Activated CD4-positive, CD25-positive, alpha-beta regulatory T cell treated with anti-CD3 and anti-CD28 coated beads, Interleukin-2, amount 50 U/mL, for 72 hours (primary cell): Measurements from ENCODE around the gene ARRDC1.
"Not testable (repeated sequence)": the region's sequence is repeated elsewhere in the genome, so short reads cannot be mapped to it uniquely, and the experiment has no call there.

Experiments used
- DNase-seq: peaks from one replicate; pipeline ENCODE4 v3.0.0; 2021

Gene ARRDC1

GRCh38 chr9:137605121-137606004 lies at the start of gene ARRDC1:
ARRDC1 (plus strand) TSS chr9:137605686; CDS start chr9:137605718, 32 bp downstream.
- peak; percentile 84 for DNase-seq

- DNase-seq: no peak
These were observed 49.2 kb upstream of the ARRDC1 start for GRCh38 chr9:137556069-137556838.

GRCh38 chr9:137558127-137558526 lies 47.4 kb upstream of the ARRDC1 start:
- no peak for DNase-seq

GRCh38 chr9:137564134-137564533 lies 41.4 kb upstream of the ARRDC1 start:
- DNase-seq: no peak

- DNase-seq: no peak
These were observed 40.6 kb upstream of the ARRDC1 start for GRCh38 chr9:137564817-137565411.

- not testable (repeated sequence) for DNase-seq
These were observed 37.0 kb upstream of the ARRDC1 start for GRCh38 chr9:137568445-137568844.

- no peak for DNase-seq
These were observed 35.8 kb upstream of the ARRDC1 start for GRCh38 chr9:137569609-137570203.

GRCh38 chr9:137570566-137570965 lies 34.9 kb upstream of the ARRDC1 start:
- no peak for DNase-seq

GRCh38 chr9:137574192-137574591 lies 31.3 kb upstream of the ARRDC1 start:
- DNase-seq: no peak

GRCh38 chr9:137575364-137575715 lies 30.1 kb upstream of the ARRDC1 start:
- DNase-seq: no peak

- DNase-seq: no peak
These were observed 29.6 kb upstream of the ARRDC1 start for GRCh38 chr9:137575716-137576411.

- DNase-seq: peak; percentile 98
These were observed 26.8 kb upstream of the ARRDC1 start, which contains the start of gene DPH7 for GRCh38 chr9:137578518-137579258. DPH7 (minus strand) TSS chr9:137578925; CDS start chr9:137578777, 148 bp downstream.

GRCh38 chr9:137579259-137579604 lies 26.3 kb upstream of the ARRDC1 start:
- no peak for DNase-seq

- DNase-seq: no peak
These were observed 25.1 kb upstream of the ARRDC1 start for GRCh38 chr9:137580209-137580953.

GRCh38 chr9:137580954-137581322 lies 24.5 kb upstream of the ARRDC1 start:
- no peak for DNase-seq

GRCh38 chr9:137581361-137582285 lies 23.9 kb upstream of the ARRDC1 start:
- DNase-seq: no peak

- no peak for DNase-seq
These were observed 23.1 kb upstream of the ARRDC1 start for GRCh38 chr9:137582286-137582860.

- DNase-seq: no peak
These were observed 22.1 kb upstream of the ARRDC1 start for GRCh38 chr9:137583347-137583746.

- no peak for DNase-seq
These were observed 21.5 kb upstream of the ARRDC1 start for GRCh38 chr9:137583957-137584356.

GRCh38 chr9:137586854-137587253 lies 18.6 kb upstream of the ARRDC1 start:
- DNase-seq: no peak
